Natural killer cell (primary cell): ENCODE data around the gene HPSE2. TPM values are rescaled to one million over a fixed set of nuclear protein-coding genes. Genes with fewer than 3 reads are reported as not detected.

Source experiments
- ATAC-seq, 3 donors: fragments of 150-1000 bp in 2 of 3; fragments of 200-7000 bp in 1 of 3; cut with Tn5 transposase; 1 replicate in 1 of 3; 2 replicates in 2 of 3; pipeline ENCODE4 v1.10.0; 2021; ENCODE audit warnings: mild to moderate bottlenecking in 2 of 3, moderate library complexity in 2 of 3
- DNase-seq, 2 donors: peaks; one replicate each; pipeline versions ENCODE4 v3.0.0 to v3.0.0-alpha.2; 2013 to 2021; ENCODE audit warnings: mixed read lengths in 1 of 2
- H3K27ac ChIP-seq: one replicate; pipeline ENCODE4 v1.5.1; 2013; ENCODE audit warnings: mild to moderate bottlenecking, low read length
- H3K27me3 ChIP-seq: one replicate; pipeline ENCODE4 v1.6.1; 2013; ENCODE audit warnings: low read length; ENCODE audit not compliant: control insufficient read depth, insufficient read depth
- H3K36me3 ChIP-seq: one replicate; pipeline ENCODE4 v1.6.1; 2013; ENCODE audit warnings: low read length; ENCODE audit not compliant: control insufficient read depth, insufficient read depth
- H3K4me1 ChIP-seq: one replicate; pipeline ENCODE4 v1.6.1; 2013; ENCODE audit warnings: low read length; ENCODE audit not compliant: control insufficient read depth, insufficient read depth
- H3K4me3 ChIP-seq: one replicate; pipeline ENCODE4 v1.5.1; 2013; ENCODE audit warnings: low read length
- H3K9me3 ChIP-seq: one replicate; pipeline ENCODE4 v1.6.1; 2013; ENCODE audit warnings: low read length; ENCODE audit not compliant: control insufficient read depth, insufficient read depth
- H3K27ac Mint-ChIP-seq, 2 donors: one replicate each; pipeline ENCODE4 v1.8.0; 2022; ENCODE audit warnings: mild to moderate bottlenecking in 2 of 2, mixed read lengths in 2 of 2, moderate library complexity in 1 of 2
- H3K27me3 Mint-ChIP-seq, 2 donors: one replicate each; pipeline ENCODE4 v1.8.0; 2022; ENCODE audit warnings: low read depth in 2 of 2, mixed read lengths in 2 of 2
- H3K36me3 Mint-ChIP-seq: one replicate; pipeline ENCODE4 v1.8.0; 2022; ENCODE audit warnings: mixed read lengths
- H3K4me1 Mint-ChIP-seq, 2 donors: one replicate each; pipeline ENCODE4 v1.8.0; 2022; ENCODE audit warnings: mixed read lengths in 2 of 2
- H3K4me3 Mint-ChIP-seq: one replicate; pipeline ENCODE4 v1.8.0; 2022; ENCODE audit warnings: mild to moderate bottlenecking, moderate library complexity, mixed read lengths
- H3K9me3 Mint-ChIP-seq, 2 donors: one replicate each; pipeline ENCODE4 v1.8.0; 2022; ENCODE audit warnings: mixed read lengths in 2 of 2
- CTCF ChIP-seq: fragments of 200-600 bp; IDR thresholded peaks from one replicate; pipeline ENCODE4 v1.8.0; 2022; ENCODE audit warnings: antibody characterized with exemption
- WGBS: methylation state at CpG from one replicate; pipeline ENCODE4 v1.1.7; 2013; ENCODE audit warnings: missing lambda C conversion rate; ENCODE audit not compliant: insufficient coverage; 5-methylcytosine and 5-hydroxymethylcytosine counted together
- intact Hi-C: fragments of 100-400 bp; cut with micrococcal nuclease; formaldehyde crosslinking; loops from one replicate; pipeline ENCODE4 v1.14.2; 2022
- total RNA-seq, 4 donors: library from RNA; stranded (reverse); fragments of 120-200 nt in 1 of 4; gene quantifications; one replicate each; pipeline versions ENCODE4 v1.2.3 to v1.2.4, GENCODE V29; 2013 to 2022

HPSE2 gene
- total RNA-seq, 3 donors from 2014 or later (not counting 1 experiment from before 2014, with no cell fraction given), result not detected

DNA sequence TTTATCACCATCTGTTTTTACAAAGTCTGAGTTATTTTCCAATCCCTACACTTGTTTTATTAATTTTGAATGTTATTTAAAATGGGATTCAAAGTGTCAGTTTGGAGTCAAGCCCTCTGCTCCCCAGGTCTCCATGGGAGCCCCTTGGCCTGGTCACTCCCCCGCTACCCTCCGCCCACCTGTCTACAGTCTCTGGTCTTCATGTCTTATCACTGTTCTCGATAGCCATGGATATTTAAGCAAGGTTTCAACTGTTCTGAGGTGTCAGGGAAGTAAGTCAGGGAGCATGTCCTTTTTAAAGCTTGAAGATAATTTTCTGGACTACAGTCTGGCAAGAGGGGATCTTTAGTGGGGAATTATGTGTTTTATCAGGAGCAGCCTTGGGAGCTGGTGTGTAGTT, 769.8 kb downstream of the HPSE2 start:
- Mint-ChIP-seq H3K9me3 (no peaks in the 10 kb centered on the region), H3K27me3 (peaks cover 15 to 17% of the 10 kb centered on the region in 2 donors), H3K36me3 (no peaks in the 10 kb centered on the region), H3K27ac (no peak overlapping the region), H3K4me1 (peaks cover 8 to 15% of the 10 kb centered on the region in 2 donors), H3K4me3 (no peak overlapping the region)
- no peak for DNase-seq
- no peaks in the 10 kb centered on the region for H3K36me3 ChIP-seq
- peaks cover 11% of the 10 kb centered on the region for H3K4me1 ChIP-seq
- no peak for ATAC-seq
- H3K9me3 ChIP-seq, result no peaks in the 10 kb centered on the region
- H3K27ac ChIP-seq, result no peak overlapping the region
- 96% methylated on average over 3 of the region's 3 CpGs for WGBS
- no peaks in the 10 kb centered on the region for H3K27me3 ChIP-seq
- intact Hi-C loops, result loop anchor here (5.0 kb wide), 1 partner anchor 1146 kb away; no protein-coding TSS in a partner anchor
- no peak overlapping the region for H3K4me3 ChIP-seq
- TF ChIP-seq CTCF, result no peak

- Mint-ChIP-seq H3K4me1 (peaks cover 8 to 15% of the 10 kb centered on the region in 2 donors), H3K36me3 (no peaks in the 10 kb centered on the region), H3K9me3 (no peaks in the 10 kb centered on the region), H3K27ac (no peak overlapping the region), H3K4me3 (no peak overlapping the region), H3K27me3 (peaks cover 16 to 19% of the 10 kb centered on the region in 2 donors)
- no peak for ATAC-seq
- no peak for DNase-seq
- Histone ChIP-seq H3K9me3 (no peaks in the 10 kb centered on the region), H3K4me3 (no peak overlapping the region), H3K27me3 (no peaks in the 10 kb centered on the region), H3K4me1 (peaks cover 11% of the 10 kb centered on the region), H3K27ac (no peak overlapping the region), H3K36me3 (no peaks in the 10 kb centered on the region)
- no peak for TF ChIP-seq CTCF
- 33% methylated on average over 7 of the region's 8 CpGs for WGBS
- intact Hi-C loops, result no loop called here
Observed at GRCh38 chr10:98463976-98464754, 771.5 kb downstream of the HPSE2 start.

GRCh38 chr10:98463016-98463415, 772.6 kb downstream of the HPSE2 start:
- intact Hi-C loops, result no loop called here
- Mint-ChIP-seq H3K4me3 (no peak overlapping the region), H3K27me3 (peaks cover 23 to 28% of the 10 kb centered on the region in 2 donors), H3K4me1 (peaks cover 8% of the 10 kb centered on the region in 2 donors), H3K9me3 (no peaks in the 10 kb centered on the region), H3K27ac (no peak overlapping the region), H3K36me3 (no peaks in the 10 kb centered on the region)
- no peak for TF ChIP-seq CTCF
- H3K9me3 ChIP-seq, result no peaks in the 10 kb centered on the region
- ATAC-seq, result no peak
- no peaks in the 10 kb centered on the region for H3K36me3 ChIP-seq
- H3K27ac ChIP-seq, result no peak overlapping the region
- H3K27me3 ChIP-seq, result no peaks in the 10 kb centered on the region
- no peak for DNase-seq
- WGBS, result 91% methylated on average over 3 of the region's 6 CpGs
- no peak overlapping the region for H3K4me3 ChIP-seq
- peaks cover 6% of the 10 kb centered on the region for H3K4me1 ChIP-seq

GRCh38 chr10:98461500-98461842, 774.2 kb downstream of the HPSE2 start:
- intact Hi-C loops, result no loop called here
- Mint-ChIP-seq H3K36me3 (no peaks in the 10 kb centered on the region), H3K9me3 (no peaks in the 10 kb centered on the region), H3K4me1 (no peaks in the 10 kb centered on the region), H3K27me3 (peaks cover 28 to 43% of the 10 kb centered on the region in 2 donors), H3K4me3 (no peak overlapping the region), H3K27ac (no peak overlapping the region)
- Histone ChIP-seq H3K36me3 (no peaks in the 10 kb centered on the region), H3K4me1 (no peaks in the 10 kb centered on the region), H3K27ac (no peak overlapping the region), H3K4me3 (no peak overlapping the region), H3K9me3 (no peaks in the 10 kb centered on the region), H3K27me3 (no peaks in the 10 kb centered on the region)
- ATAC-seq (no peak), DNase-seq (no peak)
- 89% methylated on average over 2 of the region's 3 CpGs for WGBS
- no peak for TF ChIP-seq CTCF
